Sigmoid colon (tissue), 4 donors: ENCODE measurements around the gene GPR108.

Experiments used
- CTCF ChIP-seq, 4 experiments: fragments of 450-650 bp in 3 of 4; fragments of 200-600 bp in 1 of 4; IDR thresholded peaks; one replicate each; pipeline ENCODE4 v1.5.1; 2016 to 2019; ENCODE audit warnings: antibody characterized with exemption in 4 of 4, mild to moderate bottlenecking in 3 of 4, moderate library complexity in 2 of 4
- EP300 ChIP-seq, 4 donors: sonication (generic); formaldehyde crosslinking; IDR thresholded peaks; one replicate each; pipeline ENCODE4 v1.6.1; 2017; ENCODE audit warnings: antibody characterized with exemption in 4 of 4
- POLR2A ChIP-seq, 2 donors: fragments of 450-650 bp; IDR thresholded peaks; one replicate each; pipeline ENCODE4 v1.6.1; 2016; ENCODE audit warnings: antibody characterized with exemption in 2 of 2, mild to moderate bottlenecking in 2 of 2, moderate library complexity in 2 of 2
- POLR2AphosphoS5 ChIP-seq, 4 donors: sonication (generic); formaldehyde crosslinking; IDR thresholded peaks; one replicate each; pipeline ENCODE4 v1.6.1; 2017; ENCODE audit warnings: antibody characterized with exemption in 4 of 4

GRCh38 chr19:6693056-6693471 is 44.3 kb downstream of the GPR108 start:
- TF ChIP-seq CTCF (IDR thresholded peaks at IDR 0.05) (no peak), POLR2AphosphoS5 (IDR thresholded peaks at IDR 0.05) (no peak), EP300 (IDR thresholded peaks at IDR 0.05) (no peak), POLR2A (IDR thresholded peaks at IDR 0.05) (no peak)
